Measurements from ENCODE around the gene DACT1.

The DACT1 gene

DNA sequence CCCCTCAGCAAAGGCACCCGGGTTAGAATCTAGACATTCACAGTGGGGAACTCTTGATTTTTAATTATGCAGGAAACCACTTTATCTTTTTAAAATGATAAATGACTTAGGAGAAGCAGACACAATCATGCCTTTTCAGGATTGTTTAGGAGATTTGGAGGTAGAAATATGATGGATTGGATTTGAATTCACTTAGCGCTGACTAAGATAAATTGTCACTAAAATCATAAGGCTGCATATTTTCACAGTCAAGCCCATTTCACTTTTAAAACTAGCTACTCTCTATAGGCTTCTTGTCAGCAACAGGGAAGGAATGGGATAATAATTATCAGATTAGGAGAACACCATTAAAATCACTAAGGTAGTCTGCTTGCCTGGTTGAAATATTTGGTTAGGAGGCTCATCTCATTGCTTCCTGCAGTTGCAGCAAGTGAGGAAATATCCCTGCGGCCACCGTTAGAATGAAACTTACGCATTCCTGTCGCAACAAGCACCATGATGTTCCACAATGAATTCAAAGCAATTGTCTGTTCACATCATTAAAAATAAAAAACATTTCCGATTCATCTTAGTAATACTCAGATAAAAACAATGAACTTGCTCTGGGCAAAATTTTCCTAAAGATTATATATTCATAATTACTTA is 31.9 kb downstream of the DACT1 start:
- DNase-seq = no peak

DNA sequence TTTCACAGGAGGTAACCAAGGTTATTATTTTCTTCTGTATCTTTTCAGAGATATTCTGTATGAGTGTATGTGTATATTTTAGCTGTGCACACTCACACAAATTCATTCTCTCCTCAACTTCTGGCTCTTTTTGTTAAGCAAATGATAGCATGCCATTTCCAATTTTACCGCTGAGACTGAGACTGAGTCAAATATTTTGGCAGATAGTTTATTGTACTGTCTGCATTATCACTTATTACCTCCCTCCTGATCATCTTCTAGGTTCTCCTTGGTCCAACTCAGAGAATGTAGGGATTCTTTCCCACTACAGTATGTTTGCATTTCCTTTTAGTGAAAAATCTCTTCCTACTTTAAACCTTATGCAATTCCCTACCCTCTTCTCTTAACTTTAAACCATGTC is 33.3 kb downstream of the DACT1 start:
- DNase-seq = no peak

DNA sequence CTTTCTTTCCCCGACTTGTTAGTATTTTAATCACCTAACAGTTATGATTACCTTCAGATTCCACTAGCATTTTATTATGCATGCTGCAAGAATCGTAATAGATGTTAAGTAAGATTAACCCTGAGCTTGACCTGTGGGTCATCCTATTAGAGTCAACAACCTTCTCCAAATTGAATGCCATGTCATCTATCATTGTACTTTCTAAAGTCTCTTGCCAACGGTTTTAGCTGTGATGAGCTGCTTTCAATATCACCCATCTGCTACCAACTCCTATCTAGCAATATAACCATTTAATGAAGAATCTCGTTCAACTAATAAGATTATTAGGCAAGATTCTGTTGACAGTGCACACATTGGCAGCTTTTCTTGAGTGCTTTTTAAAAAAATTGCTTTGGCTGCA is 33.7 kb downstream of the DACT1 start:
- DNase-seq = no peak

DNA sequence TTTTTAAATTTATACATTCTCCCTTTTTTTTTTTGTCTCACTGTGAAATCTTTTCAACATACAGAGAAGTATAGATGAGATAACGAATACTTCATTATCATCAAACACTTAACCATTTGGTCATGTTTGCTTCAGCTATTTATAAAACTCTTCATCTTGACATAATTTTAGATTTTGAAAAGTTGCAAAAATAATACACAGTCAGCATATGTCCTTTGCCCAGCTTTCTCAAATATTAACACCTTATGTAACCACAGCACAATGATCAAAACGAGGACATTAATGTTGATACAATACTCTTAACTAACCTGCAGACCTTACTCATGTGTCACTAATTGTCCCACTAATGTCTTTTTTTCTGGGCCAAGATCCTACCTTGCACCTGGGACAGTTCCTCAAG is 36.0 kb downstream of the DACT1 start:
- DNase-seq = no peak

DNA sequence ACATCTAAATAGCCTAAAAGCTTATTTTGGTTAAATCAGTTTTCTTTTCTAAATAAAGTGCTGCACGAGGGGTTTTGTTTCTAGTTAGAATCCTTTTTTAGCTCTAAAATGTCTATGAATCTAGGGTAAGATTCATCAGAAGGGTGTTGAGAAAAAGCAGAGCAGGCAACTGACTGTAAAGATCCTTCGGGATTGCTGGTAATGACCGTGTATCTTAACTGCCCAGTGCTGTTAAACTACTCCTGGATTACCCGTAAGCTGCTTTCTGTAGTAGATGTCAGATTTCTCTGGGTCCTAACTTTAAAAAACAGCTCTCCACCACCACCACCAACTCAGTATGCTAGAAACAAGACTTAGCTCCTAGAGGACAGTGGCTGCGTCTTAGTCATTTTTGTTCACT is 39.2 kb downstream of the DACT1 start:
- no peak for DNase-seq

DNA sequence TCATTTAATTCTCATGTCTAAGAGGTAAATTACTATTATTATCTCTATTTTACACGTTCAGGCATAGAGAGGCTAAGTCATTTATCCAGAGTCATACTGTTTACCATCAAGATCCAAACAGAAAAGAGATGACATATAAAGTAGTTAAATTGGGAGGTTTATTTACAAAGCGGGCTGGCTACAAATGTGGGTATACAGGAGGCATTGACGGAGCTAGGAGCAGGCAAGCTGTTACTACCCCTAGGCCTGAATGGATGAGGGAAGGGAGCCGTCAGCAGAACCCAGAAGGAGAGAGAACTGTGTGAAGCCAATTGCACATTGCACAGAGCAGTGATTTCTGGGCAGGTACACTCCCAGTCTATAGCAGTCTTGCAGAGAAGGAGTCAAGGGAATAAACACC is 39.8 kb downstream of the DACT1 start:
- DNase-seq = no peak

DNA sequence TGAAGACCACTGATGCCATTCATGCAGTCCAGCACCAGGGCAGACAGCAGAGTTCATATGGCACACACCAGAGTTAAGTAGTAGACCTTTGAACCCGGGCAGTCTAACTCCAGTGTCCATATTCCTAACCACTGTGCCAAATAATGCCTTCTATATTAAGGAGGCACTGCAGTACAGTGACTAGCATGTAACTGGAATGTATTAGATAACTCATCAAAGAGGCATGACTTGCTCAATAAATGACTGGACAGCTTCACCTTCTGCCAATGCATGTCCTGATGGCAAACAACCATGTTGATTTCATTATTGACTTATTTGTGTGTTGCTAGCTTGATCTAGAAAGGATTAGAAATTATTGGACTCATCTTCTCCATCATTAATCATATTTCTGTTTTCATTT is 40.2 kb downstream of the DACT1 start:
- no peak for DNase-seq

DNA sequence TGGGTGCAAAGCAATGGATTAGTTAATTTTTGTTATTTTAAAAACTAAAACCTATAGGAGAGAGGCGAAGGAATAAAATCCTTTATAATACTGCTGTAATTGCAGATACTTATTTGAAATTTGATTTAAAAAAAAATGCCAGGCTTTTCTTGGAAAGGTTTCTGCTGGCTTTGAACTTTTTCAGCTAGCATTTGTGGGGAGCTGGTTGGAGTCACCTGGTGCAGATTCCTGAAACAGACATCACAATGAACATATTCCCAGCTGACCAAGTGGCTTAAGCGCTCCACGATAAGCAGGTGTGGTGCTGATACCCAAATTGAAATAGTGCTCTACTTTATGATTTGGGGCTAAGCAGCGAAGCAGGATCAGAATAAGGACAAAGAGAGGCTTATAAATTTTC is 42.9 kb downstream of the DACT1 start:
- DNase-seq = no peak

DNA sequence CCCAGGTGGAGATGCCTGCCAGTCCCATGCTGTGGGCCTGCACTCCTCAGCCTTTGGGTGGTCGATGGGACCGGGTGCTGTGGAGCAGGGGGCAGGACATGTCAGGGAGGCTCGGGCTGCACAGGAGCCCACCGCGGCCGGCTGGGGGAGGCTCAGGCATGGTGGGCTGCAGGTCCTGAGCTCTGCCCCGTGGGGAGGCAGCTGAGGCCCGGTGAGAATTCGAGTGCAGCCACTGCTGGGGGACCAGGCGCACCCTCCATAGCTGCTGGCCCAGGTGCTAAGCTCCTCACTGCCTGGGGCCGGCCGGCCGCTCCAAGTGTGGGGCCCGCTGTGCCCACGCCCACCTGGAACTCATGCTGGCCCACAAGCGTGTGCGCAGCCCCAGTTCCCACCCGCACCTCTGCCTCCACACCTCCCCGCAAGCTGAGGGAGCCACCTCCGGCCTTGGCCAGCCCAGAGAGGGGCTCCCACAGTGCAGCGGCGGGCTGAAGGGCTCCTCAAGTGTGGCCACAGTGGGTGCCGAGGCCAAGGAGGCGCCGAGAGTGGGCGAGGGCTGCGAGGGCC is 49.6 kb downstream of the DACT1 start:
- no peak for DNase-seq

DNA sequence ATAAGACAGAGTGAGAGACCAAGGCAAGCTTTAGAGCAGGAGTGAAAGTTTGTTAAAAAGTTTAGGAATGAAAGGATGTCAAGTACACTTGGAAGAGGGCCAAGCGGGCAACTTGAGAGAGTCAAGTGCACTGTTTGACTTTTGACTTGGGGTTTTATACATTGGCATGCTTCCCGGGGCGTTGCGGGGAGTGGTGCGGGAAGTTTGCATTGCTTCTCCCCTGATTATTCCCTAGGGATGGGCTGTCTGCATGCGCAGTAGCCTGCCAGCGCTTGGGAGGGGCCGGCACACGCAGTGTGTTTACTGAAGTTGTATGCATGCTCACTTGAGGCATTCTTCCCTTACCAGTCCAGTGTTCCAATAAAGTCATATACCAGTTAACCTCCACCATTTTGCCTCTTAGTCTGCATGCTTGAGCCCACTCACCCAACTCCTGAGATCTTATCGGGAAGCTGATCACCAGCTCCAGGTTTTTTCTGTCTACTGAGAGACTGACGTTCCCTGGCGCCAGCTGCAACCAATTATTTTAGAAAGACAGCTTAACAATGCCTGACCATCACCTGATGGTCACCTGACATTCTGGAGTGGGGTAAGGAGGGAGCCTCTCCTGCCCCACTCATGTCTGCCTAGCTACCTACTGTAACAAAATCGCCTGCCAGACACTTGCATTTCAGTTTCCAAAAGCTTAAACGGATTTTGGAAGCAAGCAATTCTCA is 53.2 kb downstream of the DACT1 start:
- no peak for DNase-seq

DNA sequence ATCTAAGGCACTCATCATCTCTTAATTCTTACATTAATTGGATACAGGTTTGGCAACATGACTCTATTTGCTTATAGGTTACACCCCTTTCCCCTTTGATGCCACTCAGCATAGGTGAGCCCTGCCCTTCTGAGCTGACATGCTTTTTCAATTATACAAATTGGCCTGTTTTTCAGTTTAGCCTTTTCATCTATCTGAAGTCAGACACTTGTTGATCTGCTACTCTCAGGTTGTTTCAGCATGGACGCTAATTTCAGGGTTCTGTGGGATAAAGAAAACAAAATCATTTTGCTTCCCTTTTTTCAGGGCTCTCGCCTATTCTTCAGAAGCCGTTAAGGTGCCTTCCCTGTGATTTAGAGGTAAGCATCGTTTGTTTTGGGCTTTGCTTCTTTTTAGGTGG is 55.3 kb downstream of the DACT1 start:
- DNase-seq = no peak

DNA sequence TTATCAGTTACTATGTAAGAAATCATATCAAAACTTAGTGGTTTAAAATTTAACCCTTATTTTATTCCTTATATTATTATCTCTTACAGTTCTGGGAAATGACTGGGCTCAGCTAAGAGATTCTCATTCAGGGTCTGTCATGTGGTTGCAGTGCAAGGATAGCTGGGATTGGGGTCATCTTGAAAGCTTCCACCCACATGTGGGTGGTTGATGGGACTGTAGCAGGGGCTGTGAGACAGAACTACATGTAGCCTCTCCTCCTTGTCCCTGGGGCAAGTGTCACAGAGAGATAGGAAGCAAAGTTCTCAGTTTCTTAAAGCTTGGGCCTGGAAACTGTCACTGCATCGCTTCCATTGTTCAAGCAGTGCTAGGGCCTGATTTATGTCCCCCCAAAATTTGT is 57.8 kb downstream of the DACT1 start:
- DNase-seq = no peak

DNA sequence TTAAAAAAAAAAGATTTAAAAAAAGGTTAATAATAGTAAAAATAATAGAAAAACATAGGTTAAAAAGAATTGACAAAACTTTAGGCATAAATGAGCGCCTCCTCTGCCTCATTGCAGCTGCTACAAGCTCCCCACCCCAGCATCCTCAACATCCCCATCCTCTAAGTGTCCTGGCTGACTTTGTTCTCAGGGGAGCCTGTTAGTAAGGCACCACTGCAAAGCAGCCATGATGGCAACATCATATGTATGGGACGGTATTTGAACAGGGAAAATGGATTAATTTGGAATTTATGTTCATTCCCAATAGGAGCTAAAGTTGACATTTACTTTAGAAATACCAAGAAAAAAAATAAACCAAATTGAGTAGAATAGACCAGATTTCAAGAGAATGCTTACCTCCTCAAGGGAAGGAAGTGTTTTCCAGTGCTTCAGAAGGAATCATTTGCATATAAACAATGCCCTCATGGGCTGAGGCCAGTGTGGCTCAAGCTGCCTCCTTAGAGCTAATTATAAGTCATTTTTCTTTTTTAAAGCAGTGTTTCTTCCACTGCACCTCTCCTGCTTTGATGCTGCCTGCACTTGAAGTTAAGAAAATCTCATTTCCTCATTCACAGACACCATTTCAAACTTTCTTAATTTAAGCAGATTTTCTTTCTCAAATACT is 59.6 kb downstream of the DACT1 start:
- no peak for DNase-seq
